IMR-90 (cell line): ENCODE data around the gene PPP1R3E.

ENCODE experiments used
- BHLHE40 ChIP-seq: fragments of 150-350 bp; IDR thresholded peaks from 2 replicates; pipeline ENCODE4 v1.6.1; 2016; ENCODE audit warnings: mild to moderate bottlenecking, low read depth, low read length
- CEBPB ChIP-seq: IDR thresholded peaks from 2 replicates; pipeline ENCODE4 v1.6.1; 2012; ENCODE audit warnings: low read depth, low read length, improper control_type of control experiment
- CHD1 ChIP-seq: IDR thresholded peaks from 2 replicates; pipeline ENCODE4 v1.6.1; 2012; ENCODE audit warnings: low read depth, low read length, improper control_type of control experiment
- MAFK ChIP-seq: IDR thresholded peaks from 2 replicates; pipeline ENCODE4 v1.6.1; 2012; ENCODE audit warnings: low read depth, low read length, improper control_type of control experiment
- MAZ ChIP-seq: IDR thresholded peaks from 2 replicates; pipeline ENCODE4 v1.6.1; 2012; ENCODE audit warnings: low read depth, mild to moderate bottlenecking, low read length, improper control_type of control experiment, moderate library complexity, borderline replicate concordance
- MXI1 ChIP-seq: IDR thresholded peaks from 2 replicates; pipeline ENCODE4 v1.6.1; 2012; ENCODE audit warnings: low read depth, mild to moderate bottlenecking, low read length, moderate library complexity, borderline replicate concordance
- NFE2L2 ChIP-seq: fragments of 150-350 bp; IDR thresholded peaks from 2 replicates; pipeline ENCODE4 v1.6.1; 2016; ENCODE audit warnings: low read depth, mild to moderate bottlenecking, low read length
- POLR2A ChIP-seq: IDR thresholded peaks from 2 replicates; pipeline ENCODE4 v1.6.1; 2012; ENCODE audit warnings: mild to moderate bottlenecking, low read depth, low read length
- RAD21 ChIP-seq: IDR thresholded peaks from 2 replicates; pipeline ENCODE4 v1.6.1; 2012; ENCODE audit warnings: low read length, improper control_type of control experiment
- RFX5 ChIP-seq: IDR thresholded peaks from 2 replicates; pipeline ENCODE4 v1.8.0; 2012; ENCODE audit warnings: low read depth, mild to moderate bottlenecking, low read length, moderate library complexity
- SMC3 ChIP-seq: fragments of 150-350 bp; IDR thresholded peaks from 2 replicates; pipeline ENCODE4 v1.6.1; 2016; ENCODE audit warnings: low read depth, mild to moderate bottlenecking, antibody characterized with exemption, low read length, moderate library complexity
- TF ChIP-seq, protein P1 (sequence below): conservative IDR thresholded peaks from 2 replicates; pipeline ENCODE4 v1.5.1; 2012; ENCODE audit warnings: mild to moderate bottlenecking, low read depth, low read length, improper control_type of control experiment
- TF ChIP-seq, protein P2 (sequence below): fragments of 150-350 bp; IDR thresholded peaks from 2 replicates; pipeline ENCODE4 v1.6.1; 2017; ENCODE audit warnings: mild to moderate bottlenecking, antibody characterized with exemption, low read length, low read depth
- TF ChIP-seq, protein P3 (sequence below): fragments of 150-350 bp; IDR thresholded peaks from 2 replicates; pipeline ENCODE4 v1.6.1; 2016; ENCODE audit warnings: low read depth, mild to moderate bottlenecking, low read length, moderate library complexity, borderline replicate concordance

DNA sequence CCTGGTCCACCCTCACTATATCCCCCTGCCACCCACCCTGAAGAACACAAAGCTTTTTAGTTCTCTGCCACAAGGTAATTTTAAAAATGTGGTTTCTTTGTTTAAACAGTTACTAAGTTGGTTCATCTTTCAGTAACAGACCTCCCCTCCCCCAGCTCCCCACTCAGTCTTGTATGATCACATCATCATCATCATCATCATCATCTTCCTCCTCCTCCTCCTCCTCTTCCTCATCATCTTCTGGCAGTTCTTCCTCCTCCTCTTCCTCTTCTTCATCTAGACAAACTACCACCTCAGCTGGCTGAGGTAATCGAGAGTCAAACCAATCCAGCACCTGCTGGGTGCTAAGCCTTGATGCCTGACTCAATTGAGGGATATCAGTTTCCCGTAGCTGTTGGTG lies 27.2 kb downstream of the PPP1R3E start:
- no peak for TF ChIP-seq MAZ
- TF ChIP-seq, protein P1, sequence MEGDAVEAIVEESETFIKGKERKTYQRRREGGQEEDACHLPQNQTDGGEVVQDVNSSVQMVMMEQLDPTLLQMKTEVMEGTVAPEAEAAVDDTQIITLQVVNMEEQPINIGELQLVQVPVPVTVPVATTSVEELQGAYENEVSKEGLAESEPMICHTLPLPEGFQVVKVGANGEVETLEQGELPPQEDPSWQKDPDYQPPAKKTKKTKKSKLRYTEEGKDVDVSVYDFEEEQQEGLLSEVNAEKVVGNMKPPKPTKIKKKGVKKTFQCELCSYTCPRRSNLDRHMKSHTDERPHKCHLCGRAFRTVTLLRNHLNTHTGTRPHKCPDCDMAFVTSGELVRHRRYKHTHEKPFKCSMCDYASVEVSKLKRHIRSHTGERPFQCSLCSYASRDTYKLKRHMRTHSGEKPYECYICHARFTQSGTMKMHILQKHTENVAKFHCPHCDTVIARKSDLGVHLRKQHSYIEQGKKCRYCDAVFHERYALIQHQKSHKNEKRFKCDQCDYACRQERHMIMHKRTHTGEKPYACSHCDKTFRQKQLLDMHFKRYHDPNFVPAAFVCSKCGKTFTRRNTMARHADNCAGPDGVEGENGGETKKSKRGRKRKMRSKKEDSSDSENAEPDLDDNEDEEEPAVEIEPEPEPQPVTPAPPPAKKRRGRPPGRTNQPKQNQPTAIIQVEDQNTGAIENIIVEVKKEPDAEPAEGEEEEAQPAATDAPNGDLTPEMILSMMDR: no peak
- no peak for TF ChIP-seq RAD21
- TF ChIP-seq RFX5: no peak
- TF ChIP-seq MXI1: no peak
- TF ChIP-seq CEBPB: no peak
- no peak for TF ChIP-seq MAFK
- TF ChIP-seq, protein P2, sequence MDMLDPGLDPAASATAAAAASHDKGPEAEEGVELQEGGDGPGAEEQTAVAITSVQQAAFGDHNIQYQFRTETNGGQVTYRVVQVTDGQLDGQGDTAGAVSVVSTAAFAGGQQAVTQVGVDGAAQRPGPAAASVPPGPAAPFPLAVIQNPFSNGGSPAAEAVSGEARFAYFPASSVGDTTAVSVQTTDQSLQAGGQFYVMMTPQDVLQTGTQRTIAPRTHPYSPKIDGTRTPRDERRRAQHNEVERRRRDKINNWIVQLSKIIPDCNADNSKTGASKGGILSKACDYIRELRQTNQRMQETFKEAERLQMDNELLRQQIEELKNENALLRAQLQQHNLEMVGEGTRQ: no peak
- TF ChIP-seq SMC3: no peak
- TF ChIP-seq POLR2A: no peak
- TF ChIP-seq NFE2L2: no peak
- TF ChIP-seq, protein P3, sequence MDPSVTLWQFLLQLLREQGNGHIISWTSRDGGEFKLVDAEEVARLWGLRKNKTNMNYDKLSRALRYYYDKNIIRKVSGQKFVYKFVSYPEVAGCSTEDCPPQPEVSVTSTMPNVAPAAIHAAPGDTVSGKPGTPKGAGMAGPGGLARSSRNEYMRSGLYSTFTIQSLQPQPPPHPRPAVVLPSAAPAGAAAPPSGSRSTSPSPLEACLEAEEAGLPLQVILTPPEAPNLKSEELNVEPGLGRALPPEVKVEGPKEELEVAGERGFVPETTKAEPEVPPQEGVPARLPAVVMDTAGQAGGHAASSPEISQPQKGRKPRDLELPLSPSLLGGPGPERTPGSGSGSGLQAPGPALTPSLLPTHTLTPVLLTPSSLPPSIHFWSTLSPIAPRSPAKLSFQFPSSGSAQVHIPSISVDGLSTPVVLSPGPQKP: no peak
- TF ChIP-seq BHLHE40: no peak
- TF ChIP-seq CHD1: no peak
